Ishikawa (cell line): ENCODE data around the gene TARDBP.
A peak's percentile ranks its signal among the peaks of the same experiment; 100 is the strongest.

Source experiments
- CEBPB ChIP-seq: IDR thresholded peaks from 2 replicates; pipeline ENCODE4 v1.6.1; 2012
- CREB1 ChIP-seq: IDR thresholded peaks from 2 replicates; pipeline ENCODE4 v1.6.1; 2012; ENCODE audit warnings: low read depth
- EGR1 ChIP-seq: IDR thresholded peaks from 2 replicates; pipeline ENCODE4 v1.6.1; 2012
- EP300 ChIP-seq: IDR thresholded peaks from 2 replicates; pipeline ENCODE4 v1.6.1; 2012; ENCODE audit warnings: borderline replicate concordance
- FOXM1 ChIP-seq: IDR thresholded peaks from 2 replicates; pipeline ENCODE4 v1.6.1; 2012; ENCODE audit warnings: low read depth, borderline replicate concordance
- NFIC ChIP-seq: IDR thresholded peaks from 2 replicates; pipeline ENCODE4 v1.6.1; 2012
- RAD21 ChIP-seq: IDR thresholded peaks from 2 replicates; pipeline ENCODE4 v1.6.1; 2012; ENCODE audit warnings: low read depth
- TAF1 ChIP-seq: IDR thresholded peaks from 2 replicates; pipeline ENCODE4 v1.6.1; 2012; ENCODE audit warnings: low read depth, mild to moderate bottlenecking
- TCF12 ChIP-seq: IDR thresholded peaks from 2 replicates; pipeline ENCODE4 v1.6.1; 2012; ENCODE audit warnings: low read depth
- TEAD4 ChIP-seq: IDR thresholded peaks from 2 replicates; pipeline ENCODE4 v1.6.1; 2012
- YY1 ChIP-seq: IDR thresholded peaks from 2 replicates; pipeline ENCODE4 v1.6.1; 2012; ENCODE audit warnings: low read depth
- ZBTB7A ChIP-seq: IDR thresholded peaks from 2 replicates; pipeline ENCODE4 v1.6.1; 2012; ENCODE audit warnings: low read depth
- TF ChIP-seq, protein P1 (sequence below): IDR thresholded peaks from 2 replicates; pipeline ENCODE4 v1.6.1; 2012; ENCODE audit warnings: low read depth, mild to moderate bottlenecking
- TF ChIP-seq, protein P2 (sequence below): IDR thresholded peaks from 2 replicates; pipeline ENCODE4 v1.6.1; 2012
- TF ChIP-seq, protein P3 (sequence below): IDR thresholded peaks from 2 replicates; pipeline ENCODE4 v1.6.1; 2012

TARDBP gene

DNA sequence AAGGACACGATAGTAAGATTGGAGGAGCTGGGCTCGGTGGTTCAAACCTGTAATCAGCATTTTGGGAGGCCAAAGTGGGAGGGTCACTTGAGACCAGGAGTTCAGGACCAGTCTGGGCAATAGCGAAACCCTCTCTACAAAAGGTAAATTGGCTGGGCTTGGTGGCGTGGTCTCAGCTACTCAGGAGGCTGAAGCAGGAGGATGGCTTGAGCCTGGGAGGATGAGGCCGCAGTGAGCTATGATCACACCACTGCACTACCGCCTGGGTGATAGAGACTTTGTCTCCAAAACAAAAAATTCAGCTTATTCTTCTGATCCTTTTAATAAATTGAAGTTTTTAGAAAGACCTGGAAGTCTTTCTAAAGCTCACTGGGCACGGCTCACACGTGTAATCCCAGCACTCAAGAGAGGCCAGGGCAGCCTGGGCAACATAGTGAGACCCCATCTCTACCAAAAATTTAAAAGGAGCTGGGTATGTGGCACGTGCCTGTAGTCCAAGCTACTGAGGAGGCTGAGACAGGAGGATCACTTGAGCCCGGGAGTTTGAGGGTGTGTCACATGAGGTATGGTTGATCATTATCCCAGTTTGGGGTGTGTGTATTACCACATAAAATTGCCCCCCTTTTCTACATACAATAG, 19.3 kb downstream of the TARDBP start:
- TF ChIP-seq CREB1 (no peak), TCF12 (no peak), ZBTB7A (no peak), EP300 (no peak), CEBPB (no peak), NFIC (no peak), TAF1 (no peak), RAD21 (no peak), EGR1 (no peak), YY1 (no peak), TEAD4 (no peak)
- TF ChIP-seq, protein P1, sequence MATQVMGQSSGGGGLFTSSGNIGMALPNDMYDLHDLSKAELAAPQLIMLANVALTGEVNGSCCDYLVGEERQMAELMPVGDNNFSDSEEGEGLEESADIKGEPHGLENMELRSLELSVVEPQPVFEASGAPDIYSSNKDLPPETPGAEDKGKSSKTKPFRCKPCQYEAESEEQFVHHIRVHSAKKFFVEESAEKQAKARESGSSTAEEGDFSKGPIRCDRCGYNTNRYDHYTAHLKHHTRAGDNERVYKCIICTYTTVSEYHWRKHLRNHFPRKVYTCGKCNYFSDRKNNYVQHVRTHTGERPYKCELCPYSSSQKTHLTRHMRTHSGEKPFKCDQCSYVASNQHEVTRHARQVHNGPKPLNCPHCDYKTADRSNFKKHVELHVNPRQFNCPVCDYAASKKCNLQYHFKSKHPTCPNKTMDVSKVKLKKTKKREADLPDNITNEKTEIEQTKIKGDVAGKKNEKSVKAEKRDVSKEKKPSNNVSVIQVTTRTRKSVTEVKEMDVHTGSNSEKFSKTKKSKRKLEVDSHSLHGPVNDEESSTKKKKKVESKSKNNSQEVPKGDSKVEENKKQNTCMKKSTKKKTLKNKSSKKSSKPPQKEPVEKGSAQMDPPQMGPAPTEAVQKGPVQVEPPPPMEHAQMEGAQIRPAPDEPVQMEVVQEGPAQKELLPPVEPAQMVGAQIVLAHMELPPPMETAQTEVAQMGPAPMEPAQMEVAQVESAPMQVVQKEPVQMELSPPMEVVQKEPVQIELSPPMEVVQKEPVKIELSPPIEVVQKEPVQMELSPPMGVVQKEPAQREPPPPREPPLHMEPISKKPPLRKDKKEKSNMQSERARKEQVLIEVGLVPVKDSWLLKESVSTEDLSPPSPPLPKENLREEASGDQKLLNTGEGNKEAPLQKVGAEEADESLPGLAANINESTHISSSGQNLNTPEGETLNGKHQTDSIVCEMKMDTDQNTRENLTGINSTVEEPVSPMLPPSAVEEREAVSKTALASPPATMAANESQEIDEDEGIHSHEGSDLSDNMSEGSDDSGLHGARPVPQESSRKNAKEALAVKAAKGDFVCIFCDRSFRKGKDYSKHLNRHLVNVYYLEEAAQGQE, result no peak
- TF ChIP-seq, protein P2, sequence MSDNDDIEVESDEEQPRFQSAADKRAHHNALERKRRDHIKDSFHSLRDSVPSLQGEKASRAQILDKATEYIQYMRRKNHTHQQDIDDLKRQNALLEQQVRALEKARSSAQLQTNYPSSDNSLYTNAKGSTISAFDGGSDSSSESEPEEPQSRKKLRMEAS, result no peak
- TF ChIP-seq, protein P3, sequence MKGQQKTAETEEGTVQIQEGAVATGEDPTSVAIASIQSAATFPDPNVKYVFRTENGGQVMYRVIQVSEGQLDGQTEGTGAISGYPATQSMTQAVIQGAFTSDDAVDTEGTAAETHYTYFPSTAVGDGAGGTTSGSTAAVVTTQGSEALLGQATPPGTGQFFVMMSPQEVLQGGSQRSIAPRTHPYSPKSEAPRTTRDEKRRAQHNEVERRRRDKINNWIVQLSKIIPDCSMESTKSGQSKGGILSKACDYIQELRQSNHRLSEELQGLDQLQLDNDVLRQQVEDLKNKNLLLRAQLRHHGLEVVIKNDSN, result no peak

DNA sequence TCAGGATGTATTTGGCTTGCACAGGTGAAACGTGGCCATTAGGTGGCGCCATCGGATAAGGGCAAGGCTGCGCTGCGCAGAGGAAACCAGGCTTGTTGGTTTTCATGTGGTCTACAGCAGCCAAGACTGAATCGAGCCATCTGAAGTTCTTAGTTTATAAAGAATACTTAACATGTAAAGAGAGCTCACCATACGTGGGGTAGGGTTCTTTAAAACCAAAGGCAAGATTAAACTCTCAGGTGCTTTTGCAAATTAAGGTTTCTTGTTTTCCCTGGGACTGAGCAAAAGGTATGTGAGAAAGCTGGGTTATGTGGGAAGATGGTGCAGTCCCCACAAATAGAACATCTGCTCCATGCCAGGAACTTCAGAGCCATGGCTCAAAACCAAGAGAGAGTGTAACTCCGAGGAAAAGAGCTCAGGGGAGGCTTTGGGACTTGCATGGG, 25.3 kb downstream of the TARDBP start:
- TF ChIP-seq RAD21 (peak; percentile 99), TEAD4 (no peak)

DNA sequence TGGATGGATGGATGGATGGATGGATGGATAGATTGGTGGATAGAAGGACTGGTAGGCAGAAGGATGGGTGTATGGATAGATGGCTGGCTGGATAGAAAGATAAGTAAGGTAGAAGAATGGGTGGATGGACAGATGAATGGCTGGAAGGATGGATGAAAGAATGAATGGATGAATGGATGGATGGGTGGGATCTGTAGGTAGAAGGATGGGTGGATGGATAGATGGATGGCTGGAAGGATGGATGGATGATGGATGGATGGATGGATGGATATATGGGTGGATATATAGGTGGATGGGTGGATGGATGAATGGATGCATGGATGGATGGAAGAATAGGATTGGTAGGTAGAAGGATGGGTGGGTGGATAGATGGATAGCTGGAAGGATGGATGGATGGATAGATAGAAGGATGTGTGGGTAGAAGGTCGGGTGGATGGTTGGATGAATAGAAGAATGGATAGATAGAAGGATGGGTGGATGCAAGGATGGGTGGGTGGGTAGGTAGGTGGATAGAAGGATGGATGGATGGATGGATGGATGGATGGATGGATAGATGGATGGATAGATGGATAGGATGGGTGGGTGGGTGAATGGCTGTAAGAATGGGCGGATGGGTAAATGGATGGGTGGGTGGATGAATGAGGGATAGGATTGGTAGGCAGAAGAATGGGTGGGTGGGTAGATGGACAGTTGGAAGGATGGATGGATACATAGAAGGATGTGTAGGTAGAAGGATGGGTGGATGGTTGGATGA, 27.1 kb downstream of the TARDBP start:
- TF ChIP-seq NFIC (no peak), CEBPB (no peak), CREB1 (no peak), YY1 (no peak), EGR1 (no peak)
- TF ChIP-seq, protein P3, result no peak
- TF ChIP-seq, protein P2, result no peak

DNA sequence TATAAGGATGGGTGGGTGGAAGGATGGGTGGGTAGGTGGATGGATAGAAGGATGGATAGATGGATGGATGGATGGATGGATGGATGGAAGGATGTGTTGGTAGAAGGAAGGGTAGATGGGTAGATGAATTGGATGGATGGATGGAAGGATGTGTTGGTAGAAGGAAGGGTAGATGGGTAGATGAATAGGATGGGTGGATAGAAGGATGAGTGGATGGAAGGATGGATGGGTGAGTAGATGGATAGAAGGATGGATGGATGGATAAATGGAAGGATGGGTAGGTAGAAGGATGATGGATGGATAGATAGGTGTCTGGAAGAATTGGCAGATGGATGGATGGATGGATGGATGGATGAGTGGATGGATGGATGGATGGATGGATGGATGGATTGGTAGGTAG, 28.6 kb downstream of the TARDBP start:
- TF ChIP-seq CREB1, result no peak
- TF ChIP-seq, protein P1, result no peak
- TF ChIP-seq TCF12, result no peak
- no peak for TF ChIP-seq ZBTB7A
- TF ChIP-seq TEAD4, result no peak
- no peak for TF ChIP-seq EGR1
- no peak for TF ChIP-seq CEBPB
- no peak for TF ChIP-seq YY1
- no peak for TF ChIP-seq RAD21

DNA sequence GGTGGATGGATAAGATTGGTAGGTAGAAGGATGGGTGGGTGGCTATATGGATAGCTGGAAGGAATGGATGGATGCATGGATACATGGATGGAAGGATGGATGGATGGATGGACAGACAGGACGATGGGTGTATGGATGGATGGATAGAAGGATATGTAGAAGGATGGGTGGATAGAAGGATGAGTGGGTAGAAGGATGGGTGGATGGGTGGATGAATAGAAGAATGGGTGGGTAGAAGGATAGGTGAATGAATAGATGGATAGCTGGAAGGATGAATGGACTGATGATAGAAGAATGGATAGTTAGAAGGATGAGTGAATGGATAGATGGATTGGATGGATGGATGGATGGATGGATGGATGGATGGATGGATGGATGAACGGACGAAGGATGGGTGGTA, 29.6 kb downstream of the TARDBP start:
- TF ChIP-seq EP300 (no peak), ZBTB7A (no peak), RAD21 (no peak), FOXM1 (no peak)

DNA sequence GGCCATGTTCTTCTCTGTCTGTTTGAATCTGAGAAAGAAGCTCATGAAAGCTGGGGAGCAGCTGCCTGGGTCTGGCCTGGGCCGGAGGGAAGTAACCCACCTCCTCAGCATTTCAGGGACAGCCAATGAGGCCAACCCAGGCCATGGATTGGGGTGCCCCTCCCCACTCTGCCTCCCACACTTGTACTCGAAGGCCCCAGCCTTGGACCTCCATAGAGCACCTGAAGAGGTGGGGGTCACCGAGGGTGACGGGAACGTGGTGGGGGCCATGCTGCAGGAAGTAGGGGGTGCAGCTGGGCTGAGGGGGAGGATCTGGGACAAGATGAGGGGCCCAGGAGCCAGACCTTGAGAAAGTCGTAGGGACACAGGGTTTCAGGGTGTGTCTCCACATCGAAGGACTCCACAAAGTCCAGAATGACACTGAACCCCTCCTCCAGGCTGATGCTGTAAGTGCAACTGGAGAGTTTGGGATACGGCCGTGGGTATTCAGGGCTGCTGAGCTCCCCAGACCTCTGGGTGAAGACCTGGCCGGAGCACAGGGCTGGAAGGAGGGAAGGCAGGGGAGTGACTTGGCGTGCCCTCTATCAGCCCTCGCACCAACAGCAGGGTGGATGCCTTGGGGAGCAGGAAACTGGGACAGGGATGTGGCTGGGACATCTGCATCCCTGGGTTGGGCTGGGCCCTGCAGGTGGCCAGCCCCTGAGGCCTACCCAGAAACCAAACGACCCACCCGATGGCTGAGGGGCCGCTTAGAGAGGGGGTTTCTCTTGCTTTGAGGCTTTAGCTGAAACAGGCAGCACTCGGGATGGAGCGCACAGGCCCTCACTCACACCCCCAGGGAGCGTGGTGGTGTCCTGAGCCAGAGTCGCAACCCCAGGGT, 30.8 kb downstream of the TARDBP start:
- TF ChIP-seq, protein P3, result no peak
